ENCODE results near the gene MTHFSD. TPM values are rescaled to one million over a fixed set of nuclear protein-coding genes. Genes with fewer than 3 reads are reported as not detected.

The MTHFSD gene
- polyA plus RNA-seq, 1 donor (not counting 4 experiments of a cell fraction or from before 2014, with no cell fraction given): 14.7 TPM

- FAIRE-seq (no peak), DNase-seq (ENCODE audit: low read depth, low spot score) (no peak)
- no peak overlapping the region for H3K4me2 ChIP-seq (ENCODE audit: control insufficient read depth, extremely low read depth, insufficient read depth, low read depth, low read length)
- no peaks in the 10 kb centered on the region for H3K9me3 ChIP-seq (ENCODE audit: control insufficient read depth, low read depth, low read length)
- TF ChIP-seq EZH2 (IDR thresholded peaks at IDR 0.05; ENCODE audit: low read length): no peak
- no peak for TF ChIP-seq CTCF (optimal IDR thresholded peaks at IDR 0.05 in 1 of 3, IDR thresholded peaks at IDR 0.05 in 1 of 3, conservative IDR thresholded peaks at IDR 0.05 in 1 of 3; ENCODE audit: extremely low read depth in 1 of 3, insufficient read depth in 2 of 3, low read length in 3 of 3)
- no peak overlapping the region for H3K4me3 ChIP-seq (ENCODE audit: control insufficient read depth in 2 of 3, extremely low read depth in 1 of 3, insufficient read depth in 2 of 3, low read depth in 1 of 3, low read length in 3 of 3)
- dilution Hi-C loops (cut with MboI; ENCODE audit: extremely low pct_ligation_motif_present, low sequenced_read_pairs): no loop called here
- H3K9me1 ChIP-seq (ENCODE audit: control insufficient read depth, extremely low read depth, insufficient read depth, low read length): no peaks in the 10 kb centered on the region
- H4K20me1 ChIP-seq (ENCODE audit: control insufficient read depth, extremely low read depth, insufficient read depth, low read length): no peaks in the 10 kb centered on the region
- no peaks in the 10 kb centered on the region for H3K27me3 ChIP-seq (ENCODE audit: control insufficient read depth, extremely low read depth, insufficient read depth, low read length)
- H3K79me2 ChIP-seq (ENCODE audit: control insufficient read depth, insufficient read depth, low read length): no peaks in the 10 kb centered on the region
- no peak overlapping the region for H2AFZ ChIP-seq (ENCODE audit: control insufficient read depth, low read length)
- no peaks in the 10 kb centered on the region for H3K4me1 ChIP-seq (ENCODE audit: control insufficient read depth, extremely low read depth, insufficient read depth, low read length)
- H3K36me3 ChIP-seq (ENCODE audit: control insufficient read depth in 2 of 2, extremely low read depth in 1 of 2, insufficient read depth in 2 of 2, low read length in 2 of 2): peaks cover 12 to 34% of the 10 kb centered on the region in 2 experiments
- no peak overlapping the region for H3K27ac ChIP-seq (ENCODE audit: control insufficient read depth, insufficient read depth, low read length)
- H3K9ac ChIP-seq (ENCODE audit: control insufficient read depth, extremely low read depth, insufficient read depth, low read length): no peak overlapping the region
Measured at GRCh38 chr16:86545954-86546637, 8.9 kb downstream of the MTHFSD start.

- no peak for DNase-seq (ENCODE audit: low read depth, low spot score)
- Histone ChIP-seq H3K4me1 (ENCODE audit: control insufficient read depth, extremely low read depth, insufficient read depth, low read length) (no peaks in the 10 kb centered on the region), H3K9ac (ENCODE audit: control insufficient read depth, extremely low read depth, insufficient read depth, low read length) (no peak overlapping the region), H3K9me1 (ENCODE audit: control insufficient read depth, extremely low read depth, insufficient read depth, low read length) (no peaks in the 10 kb centered on the region), H2AFZ (ENCODE audit: control insufficient read depth, low read length) (no peak overlapping the region), H3K4me2 (ENCODE audit: control insufficient read depth, extremely low read depth, insufficient read depth, low read depth, low read length) (no peak overlapping the region), H3K4me3 (ENCODE audit: control insufficient read depth in 2 of 3, extremely low read depth in 1 of 3, insufficient read depth in 2 of 3, low read depth in 1 of 3, low read length in 3 of 3) (no peak overlapping the region), H3K36me3 (ENCODE audit: control insufficient read depth in 2 of 2, extremely low read depth in 1 of 2, insufficient read depth in 2 of 2, low read length in 2 of 2) (peaks cover 15 to 36% of the 10 kb centered on the region in 2 experiments), H4K20me1 (ENCODE audit: control insufficient read depth, extremely low read depth, insufficient read depth, low read length) (no peaks in the 10 kb centered on the region), H3K27ac (ENCODE audit: control insufficient read depth, insufficient read depth, low read length) (no peak overlapping the region), H3K9me3 (ENCODE audit: control insufficient read depth, low read depth, low read length) (no peaks in the 10 kb centered on the region), H3K79me2 (ENCODE audit: control insufficient read depth, insufficient read depth, low read length) (no peaks in the 10 kb centered on the region), H3K27me3 (ENCODE audit: control insufficient read depth, extremely low read depth, insufficient read depth, low read length) (no peaks in the 10 kb centered on the region)
- no peak for FAIRE-seq
- TF ChIP-seq EZH2 (IDR thresholded peaks at IDR 0.05; ENCODE audit: low read length) (no peak), CTCF (optimal IDR thresholded peaks at IDR 0.05 in 1 of 3, IDR thresholded peaks at IDR 0.05 in 1 of 3, conservative IDR thresholded peaks at IDR 0.05 in 1 of 3; ENCODE audit: extremely low read depth in 1 of 3, insufficient read depth in 2 of 3, low read length in 3 of 3) (no peak)
- dilution Hi-C loops (cut with MboI; ENCODE audit: extremely low pct_ligation_motif_present, low sequenced_read_pairs): no loop called here
Measured at GRCh38 chr16:86545481-86545880, 9.6 kb downstream of the MTHFSD start.
